GM21390 (cell line): ENCODE data around the gene AGTRAP.

Source experiments
- ATAC-seq: cut with Tn5 transposase; IDR thresholded peaks from one replicate; pipeline ENCODE4 v1.9.1; 2021; ENCODE audit not compliant: unreplicated experiment

Gene AGTRAP

GRCh38 chr1:11781297-11781696 is 45.4 kb downstream of the AGTRAP start:
- no peak for ATAC-seq

DNA sequence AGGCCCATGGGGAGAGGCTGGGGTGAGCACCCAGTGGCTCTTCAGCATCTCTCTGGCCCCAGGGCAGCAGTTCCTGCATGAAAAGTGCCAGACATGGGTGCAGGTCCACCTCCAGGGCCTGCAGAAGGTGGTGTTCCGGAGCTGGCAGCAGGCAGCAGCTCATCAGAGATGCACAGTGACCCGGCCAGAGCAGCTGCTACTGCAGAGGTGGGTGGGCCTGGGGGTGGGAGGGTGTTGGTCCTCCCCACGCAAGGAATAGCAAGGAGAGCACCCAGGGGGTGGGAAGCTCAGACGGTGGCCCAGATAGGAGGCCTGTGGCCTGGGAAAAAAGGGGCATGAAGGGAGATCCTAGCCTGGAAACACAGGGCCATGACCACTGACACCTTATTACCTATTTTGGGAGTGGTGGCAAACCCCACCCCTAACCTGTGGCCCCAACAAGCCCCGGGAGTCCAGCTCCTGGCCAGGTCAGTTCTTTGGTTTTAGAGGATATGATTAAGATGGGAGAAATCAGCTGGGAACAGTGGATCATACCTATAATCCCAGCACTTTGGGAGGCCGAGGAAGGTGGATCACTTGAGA is 46.3 kb downstream of the AGTRAP start:
- no peak for ATAC-seq

GRCh38 chr1:11783556-11783955 is 47.6 kb downstream of the AGTRAP start:
- ATAC-seq: no peak

GRCh38 chr1:11784256-11784992 is 48.5 kb downstream of the AGTRAP start:
- ATAC-seq: no peak

GRCh38 chr1:11784993-11785769 is 49.2 kb downstream of the AGTRAP start:
- no peak for ATAC-seq

- ATAC-seq: no peak
These were observed 50.2 kb downstream of the AGTRAP start for GRCh38 chr1:11786168-11786567.

DNA sequence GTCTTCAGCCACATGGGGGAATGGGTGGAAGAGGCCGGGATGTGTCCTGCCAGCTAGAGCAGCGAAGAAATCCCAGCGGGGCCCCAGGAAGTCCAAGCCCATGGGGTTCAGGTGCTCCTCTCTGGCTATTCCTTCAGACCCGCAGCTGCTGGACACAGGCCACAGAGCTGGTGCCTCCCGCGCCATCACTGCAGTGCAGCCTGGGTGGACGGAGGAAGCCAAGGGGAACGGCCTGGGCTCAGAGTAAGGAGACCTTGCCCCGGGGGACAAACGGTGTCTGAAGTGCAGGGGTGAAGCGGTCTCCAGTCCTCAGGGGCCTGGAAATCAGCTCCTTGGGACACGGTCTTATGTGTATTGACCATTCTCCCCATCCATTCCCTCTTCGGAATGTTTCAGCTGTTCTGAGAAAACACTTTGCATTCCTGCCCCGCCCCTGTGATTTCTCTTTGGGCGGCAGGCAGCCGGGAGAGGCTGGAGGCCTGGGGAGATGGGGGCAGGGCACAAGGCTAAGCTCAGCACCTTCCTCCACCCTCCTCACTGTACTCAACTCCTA is 51.4 kb downstream of the AGTRAP start:
- no peak for ATAC-seq

- no peak for ATAC-seq
These were observed 52.0 kb downstream of the AGTRAP start for GRCh38 chr1:11787804-11788436.

DNA sequence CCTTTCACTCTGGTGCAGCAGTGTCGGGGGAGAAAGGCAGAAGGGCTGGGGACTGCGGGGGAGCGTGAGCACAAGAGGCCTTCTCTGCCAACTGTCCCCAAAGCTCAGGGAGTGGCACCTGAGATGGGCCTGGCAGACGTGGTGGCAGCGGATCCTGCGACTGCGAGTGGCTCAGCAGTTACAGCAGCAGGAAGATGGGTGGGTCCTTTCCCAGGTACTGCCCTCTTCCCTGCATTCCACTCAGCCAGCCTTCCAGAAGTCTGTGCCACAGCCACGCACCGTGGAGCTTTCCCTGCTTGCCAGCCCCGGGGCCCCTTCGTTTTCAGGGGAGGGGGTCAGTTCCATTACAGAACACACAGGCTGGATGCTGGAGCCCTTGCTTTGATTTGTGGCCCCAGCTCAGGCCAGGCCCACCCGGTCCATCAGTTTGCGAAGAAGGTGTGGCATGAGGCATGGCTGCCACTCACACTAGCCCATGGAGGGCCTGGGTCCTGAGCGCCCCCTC is 52.7 kb downstream of the AGTRAP start:
- no peak for ATAC-seq

- no peak for ATAC-seq
These were observed 53.5 kb downstream of the AGTRAP start for GRCh38 chr1:11789126-11790067.

DNA sequence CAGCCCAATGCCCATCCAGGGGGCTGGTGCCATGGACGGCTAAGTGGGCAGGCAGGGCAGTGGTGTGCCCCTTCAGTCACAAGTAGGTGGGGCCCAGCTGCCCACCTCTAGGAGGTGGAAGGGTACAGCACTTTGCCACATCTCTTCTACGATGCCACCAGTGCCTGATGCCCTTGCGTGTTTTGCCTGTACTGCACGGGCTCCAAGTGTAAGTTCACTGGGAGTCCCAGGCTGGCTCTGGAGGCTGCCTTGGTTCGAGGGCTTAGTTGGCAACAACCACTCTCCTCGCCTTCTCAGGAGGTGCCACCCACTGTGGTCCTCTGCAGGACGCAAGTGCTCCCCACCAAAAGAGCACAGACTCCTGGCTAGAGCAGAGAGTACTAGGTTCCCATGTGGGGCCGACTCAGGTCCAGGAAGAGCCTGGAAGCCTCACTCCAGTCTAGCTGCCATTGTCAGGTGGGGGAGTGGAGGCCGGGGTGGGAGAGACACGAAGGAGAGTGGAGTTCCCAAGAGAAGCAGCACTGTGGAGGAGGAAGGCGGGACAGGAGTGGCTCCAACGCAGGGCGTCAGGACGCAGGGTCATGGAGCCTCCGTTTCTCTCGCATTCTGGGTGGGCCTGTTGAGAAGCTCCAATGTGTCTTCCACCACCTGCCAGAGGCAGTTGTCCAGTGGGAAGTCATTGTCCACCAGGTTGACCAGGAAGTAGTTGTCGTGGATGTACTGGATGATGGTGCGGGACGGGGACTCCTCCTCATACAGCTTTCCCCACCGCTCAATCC is 54.4 kb downstream of the AGTRAP start:
- ATAC-seq: no peak

DNA sequence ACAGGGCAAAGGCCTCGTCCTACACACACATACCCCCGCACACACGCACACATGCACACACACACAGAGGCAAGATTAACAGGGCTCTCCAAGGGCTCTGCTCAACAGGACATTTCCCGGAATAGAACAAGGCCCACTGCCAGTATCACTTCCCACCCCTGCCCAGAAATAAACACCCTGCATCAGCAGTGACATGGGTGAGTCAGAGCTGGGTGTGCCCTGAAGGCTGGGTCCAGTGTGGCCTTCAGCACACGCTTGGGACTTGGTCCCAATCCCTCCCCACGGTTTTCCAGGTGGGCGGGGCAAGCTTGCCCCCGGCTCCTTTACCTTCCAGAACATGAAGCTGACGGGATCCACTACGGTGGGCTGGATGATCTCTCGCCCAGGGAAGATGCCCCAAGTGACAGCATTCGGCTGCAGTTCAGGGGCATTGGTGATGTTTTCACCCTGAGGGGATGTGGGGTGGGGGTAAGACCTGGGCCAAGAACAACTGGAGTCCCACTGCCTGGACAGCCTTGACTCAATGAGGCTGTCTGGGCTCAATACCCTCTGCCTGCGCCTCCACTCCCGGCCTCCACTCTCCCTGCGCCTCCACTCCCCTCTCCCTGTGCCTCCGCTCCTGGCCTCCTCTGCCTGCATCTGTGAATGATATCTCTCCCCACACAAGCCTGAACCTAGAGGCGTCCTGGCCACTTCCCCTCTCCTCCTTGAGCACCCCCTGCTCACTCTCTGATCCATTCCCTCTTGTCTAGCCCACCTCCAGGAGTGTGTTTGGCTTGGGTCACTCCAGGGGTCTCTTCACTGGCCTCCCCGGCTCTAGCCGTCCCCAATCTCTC is 55.2 kb downstream of the AGTRAP start:
- no peak for ATAC-seq

GRCh38 chr1:11792106-11792505 is 56.2 kb downstream of the AGTRAP start:
- no peak for ATAC-seq

DNA sequence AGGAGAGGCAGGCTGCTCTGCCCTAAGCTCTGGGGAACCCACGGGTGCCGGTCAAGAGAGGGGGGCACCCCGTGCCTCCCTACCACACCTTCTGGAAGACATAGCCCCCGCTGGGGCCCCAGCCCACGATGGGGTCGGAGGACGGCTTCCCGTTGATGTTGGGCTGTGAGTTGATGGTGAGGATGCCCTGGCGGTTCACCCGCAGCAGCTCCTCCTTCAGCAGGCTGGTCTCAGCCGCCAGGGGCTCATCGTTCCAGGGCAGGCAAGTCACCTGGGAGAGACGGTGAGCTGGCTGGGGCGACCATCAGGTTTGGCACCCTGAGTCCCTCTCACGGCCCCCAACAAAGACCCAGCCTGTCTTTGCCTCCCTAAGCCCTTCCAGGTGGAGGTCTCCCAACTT is 57.9 kb downstream of the AGTRAP start:
- no peak for ATAC-seq

GRCh38 chr1:11794446-11795237 is 58.7 kb downstream of the AGTRAP start:
- ATAC-seq: no peak

DNA sequence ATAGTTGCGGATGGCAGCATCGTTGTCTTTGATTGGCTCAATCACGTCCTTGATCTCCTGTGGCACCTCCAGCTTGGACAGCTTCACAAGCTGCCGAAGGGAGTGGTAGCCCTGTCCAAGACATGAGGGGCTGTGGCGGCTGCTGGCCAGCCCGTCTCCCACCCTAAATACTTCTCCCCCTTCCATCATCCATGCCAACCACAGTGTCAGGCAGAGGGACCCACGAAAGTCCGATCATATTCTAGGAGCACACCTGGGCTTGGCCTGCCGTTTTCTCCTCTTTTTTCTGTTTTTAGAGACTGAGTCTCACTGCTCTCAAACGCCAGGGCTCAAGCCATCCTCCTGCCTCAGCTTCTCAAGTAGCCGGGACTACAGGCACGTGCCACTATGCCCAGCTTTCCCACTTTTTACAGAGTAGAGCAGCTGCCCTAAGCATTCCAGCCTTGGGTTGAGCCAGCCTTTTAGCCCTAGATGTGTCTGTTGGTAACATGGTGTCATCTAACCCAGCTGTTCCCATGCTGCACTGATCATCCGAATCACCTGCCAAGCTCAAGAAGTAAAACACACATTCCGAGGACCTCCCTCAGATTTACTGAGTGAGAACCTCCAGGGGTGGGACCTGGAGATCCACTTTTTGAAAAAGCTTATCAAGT is 59.4 kb downstream of the AGTRAP start:
- ATAC-seq: no peak
